HG03097 (cell line): ENCODE measurements around the gene KLHL25.
"Not testable (repeated sequence)": the region's sequence is repeated elsewhere in the genome, so short reads cannot be mapped to it uniquely, and the experiment has no call there.

Source experiments
- ATAC-seq: cut with Tn5 transposase; IDR thresholded peaks from one replicate; pipeline ENCODE4 v1.9.1; 2021; ENCODE audit not compliant: unreplicated experiment, low FRiP score

Gene KLHL25

GRCh38 chr15:85794598-85795336 lies at the start of gene KLHL25:
Gene KLHL25 (minus strand): TSS chr15:85794925. CDS start chr15:85769810, 25,115 bp downstream.
- peak; percentile 98 for ATAC-seq

GRCh38 chr15:85840802-85841152 lies 46.1 kb upstream of the KLHL25 start:
- ATAC-seq: no peak

GRCh38 chr15:85840079-85840801 lies 45.5 kb upstream of the KLHL25 start:
- peak; percentile 99 for ATAC-seq

GRCh38 chr15:85839643-85840042 lies 44.9 kb upstream of the KLHL25 start:
- no peak for ATAC-seq

GRCh38 chr15:85838655-85839054 lies 43.9 kb upstream of the KLHL25 start:
- ATAC-seq: no peak

GRCh38 chr15:85837881-85838280 lies 43.2 kb upstream of the KLHL25 start:
- no peak for ATAC-seq

- no peak for ATAC-seq
These were observed 42.3 kb upstream of the KLHL25 start for GRCh38 chr15:85837011-85837433.

- no peak for ATAC-seq
These were observed 39.9 kb upstream of the KLHL25 start for GRCh38 chr15:85834651-85835050.

GRCh38 chr15:85832394-85832793 lies 37.7 kb upstream of the KLHL25 start:
- ATAC-seq: no peak

GRCh38 chr15:85831415-85832113 lies 36.8 kb upstream of the KLHL25 start:
- ATAC-seq: no peak

GRCh38 chr15:85829754-85830153 lies 35.0 kb upstream of the KLHL25 start:
- not testable (repeated sequence) for ATAC-seq

- ATAC-seq: no peak
These were observed 34.1 kb upstream of the KLHL25 start for GRCh38 chr15:85828874-85829273.

GRCh38 chr15:85828126-85828525 lies 33.4 kb upstream of the KLHL25 start:
- no peak for ATAC-seq

- no peak for ATAC-seq
These were observed 32.2 kb upstream of the KLHL25 start for GRCh38 chr15:85826756-85827515.

GRCh38 chr15:85825719-85826118 lies 31.0 kb upstream of the KLHL25 start:
- ATAC-seq: no peak

GRCh38 chr15:85825118-85825517 lies 30.4 kb upstream of the KLHL25 start:
- no peak for ATAC-seq

- no peak for ATAC-seq
These were observed 26.8 kb upstream of the KLHL25 start for GRCh38 chr15:85821545-85821944.

- ATAC-seq: no peak
These were observed 25.2 kb upstream of the KLHL25 start for GRCh38 chr15:85819938-85820337.

GRCh38 chr15:85813234-85813633 lies 18.5 kb upstream of the KLHL25 start:
- no peak for ATAC-seq

GRCh38 chr15:85810075-85810474 lies 15.3 kb upstream of the KLHL25 start:
- ATAC-seq: no peak

- no peak for ATAC-seq
These were observed 10.7 kb upstream of the KLHL25 start for GRCh38 chr15:85805420-85805819.
